IPS DF 19.7 (cell line): Measurements from ENCODE around the gene TBX21.
"Not testable (repeated sequence)": the region's sequence is repeated elsewhere in the genome, so short reads cannot be mapped to it uniquely, and the experiment has no call there.

Experiments used
- DNase-seq: peaks from one replicate; pipeline ENCODE4 v3.0.0-alpha.2; 2013; ENCODE audit warnings: low read depth, low spot score

The TBX21 gene

GRCh38 chr17:47733674-47734410 lies 806 bp downstream of the TBX21 start:
- no peak for DNase-seq

GRCh38 chr17:47735139-47735464 lies 2.1 kb downstream of the TBX21 start:
- no peak for DNase-seq

- DNase-seq: no peak
Measured at GRCh38 chr17:47735536-47736011, 2.5 kb downstream of the TBX21 start.

GRCh38 chr17:47736501-47737495 lies 3.8 kb downstream of the TBX21 start:
- no peak for DNase-seq

GRCh38 chr17:47738178-47738577 lies 5.1 kb downstream of the TBX21 start:
- DNase-seq: no peak

- DNase-seq: no peak
Measured at GRCh38 chr17:47739150-47739549, 6.1 kb downstream of the TBX21 start.

GRCh38 chr17:47739945-47740344 lies 6.9 kb downstream of the TBX21 start:
- DNase-seq: not testable (repeated sequence)

GRCh38 chr17:47741109-47741792 lies 8.2 kb downstream of the TBX21 start:
- no peak for DNase-seq

- no peak for DNase-seq
Measured at GRCh38 chr17:47741793-47742145, 8.7 kb downstream of the TBX21 start.

GRCh38 chr17:47742319-47743181 lies 9.5 kb downstream of the TBX21 start:
- no peak for DNase-seq

GRCh38 chr17:47744168-47745036 lies 11.4 kb downstream of the TBX21 start:
- no peak for DNase-seq

- DNase-seq: no peak
Measured at GRCh38 chr17:47745037-47745380, 12.0 kb downstream of the TBX21 start.

GRCh38 chr17:47751471-47751870 lies 18.4 kb downstream of the TBX21 start:
- DNase-seq: no peak

- no peak for DNase-seq
Measured at GRCh38 chr17:47757386-47757785, 24.4 kb downstream of the TBX21 start.

GRCh38 chr17:47760409-47761140 lies 27.5 kb downstream of the TBX21 start:
- no peak for DNase-seq

GRCh38 chr17:47762728-47763127 lies 29.7 kb downstream of the TBX21 start:
- no peak for DNase-seq

- DNase-seq: no peak
Measured at GRCh38 chr17:47763913-47764582, 31.0 kb downstream of the TBX21 start.

- not testable (repeated sequence) for DNase-seq
Measured at GRCh38 chr17:47773649-47774048, 40.6 kb downstream of the TBX21 start.

- no peak for DNase-seq
Measured at GRCh38 chr17:47774331-47774730, 41.3 kb downstream of the TBX21 start.
